ENCODE data around the gene CALN1.

The CALN1 gene

GRCh38 chr7:72281308-72281707 lies 130.8 kb downstream of the CALN1 start:
- TF ChIP-seq GATA3 (IDR thresholded peaks at IDR 0.05; ENCODE audit: low read depth, low read length), result no peak
- TF ChIP-seq GATA2 (IDR thresholded peaks at IDR 0.05; ENCODE audit: low read depth, low read length), result no peak

DNA sequence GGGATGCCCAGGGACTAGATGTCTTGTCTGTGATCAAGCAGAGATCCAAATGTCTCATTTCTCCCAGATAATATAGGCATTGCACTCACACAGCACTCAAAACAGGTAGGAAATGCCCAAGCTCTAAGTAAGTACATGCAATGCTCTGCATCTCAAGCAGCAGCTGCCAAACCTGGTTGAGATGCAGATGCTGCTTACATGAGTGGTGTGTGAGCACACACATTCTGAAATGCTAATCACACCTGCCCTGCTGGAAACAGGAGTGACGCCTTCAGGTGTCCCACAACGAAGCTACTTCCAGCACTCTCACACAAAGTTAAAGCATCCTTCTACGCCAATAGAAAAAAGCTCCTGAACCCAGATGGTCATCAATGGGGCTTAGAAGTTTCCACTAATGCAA lies 132.9 kb downstream of the CALN1 start:
- TF ChIP-seq GATA2 (IDR thresholded peaks at IDR 0.05; ENCODE audit: low read depth, low read length) (no peak), GATA3 (IDR thresholded peaks at IDR 0.05; ENCODE audit: low read depth, low read length) (no peak)

DNA sequence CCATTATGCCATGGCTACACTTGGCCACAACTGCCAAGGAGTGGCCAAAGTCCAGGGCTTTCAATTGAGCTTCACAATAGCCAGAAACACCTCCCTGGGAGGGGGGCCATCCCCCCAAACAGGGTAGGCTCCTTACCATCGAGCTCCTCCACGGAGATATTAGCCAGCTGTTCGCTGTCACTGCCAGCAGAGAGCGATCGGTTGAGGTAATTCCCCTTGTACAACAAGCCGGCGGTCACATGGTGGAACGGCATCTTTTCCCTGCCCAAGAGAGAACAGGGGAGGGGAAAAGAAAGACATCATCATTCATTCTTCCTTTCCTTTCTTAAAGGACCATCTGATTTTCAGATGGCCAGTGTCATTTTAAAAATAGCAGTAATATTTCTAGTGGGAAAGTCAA lies 133.6 kb downstream of the CALN1 start:
- TF ChIP-seq GATA2 (IDR thresholded peaks at IDR 0.05; ENCODE audit: low read depth, low read length) (no peak), GATA3 (IDR thresholded peaks at IDR 0.05; ENCODE audit: low read depth, low read length) (no peak)

GRCh38 chr7:72275382-72276070 lies 136.6 kb downstream of the CALN1 start:
- TF ChIP-seq GATA3 (IDR thresholded peaks at IDR 0.05; ENCODE audit: low read depth, low read length) (no peak), GATA2 (IDR thresholded peaks at IDR 0.05; ENCODE audit: low read depth, low read length) (no peak)

GRCh38 chr7:72272479-72272878 lies 139.7 kb downstream of the CALN1 start:
- TF ChIP-seq GATA3 (IDR thresholded peaks at IDR 0.05; ENCODE audit: low read depth, low read length) (no peak), GATA2 (IDR thresholded peaks at IDR 0.05; ENCODE audit: low read depth, low read length) (no peak)

- no peak for TF ChIP-seq GATA2 (IDR thresholded peaks at IDR 0.05; ENCODE audit: low read depth, low read length)
- TF ChIP-seq GATA3 (IDR thresholded peaks at IDR 0.05; ENCODE audit: low read depth, low read length), result no peak
These were observed 143.3 kb downstream of the CALN1 start for GRCh38 chr7:72268796-72269195.

- TF ChIP-seq GATA3 (IDR thresholded peaks at IDR 0.05; ENCODE audit: low read depth, low read length) (no peak), GATA2 (IDR thresholded peaks at IDR 0.05; ENCODE audit: low read depth, low read length) (no peak)
These were observed 144.0 kb downstream of the CALN1 start for GRCh38 chr7:72268090-72268489.

DNA sequence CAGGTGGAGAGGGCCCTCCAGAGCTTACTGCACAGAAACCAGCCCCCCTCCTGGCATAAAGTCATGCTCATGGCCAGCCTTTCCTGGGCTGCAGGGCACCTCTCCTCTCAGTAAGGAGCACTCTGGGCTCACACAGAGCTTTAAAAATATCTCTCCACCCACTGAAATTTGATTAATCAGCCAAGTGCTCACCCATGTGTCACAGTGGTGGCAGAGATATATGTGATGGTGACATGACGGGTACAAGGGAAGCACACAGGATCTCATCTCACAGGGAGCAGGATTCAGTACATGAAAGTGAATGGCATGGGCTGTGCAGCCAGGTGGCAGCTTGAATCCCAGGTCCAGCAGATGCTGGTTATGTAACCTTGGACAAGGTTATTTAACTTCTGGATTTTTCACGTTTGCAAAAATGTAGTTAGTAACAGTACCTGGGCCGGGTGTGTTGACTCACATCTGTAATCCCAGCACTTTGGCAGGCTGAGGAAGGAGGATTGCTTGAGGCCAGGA lies 144.8 kb downstream of the CALN1 start:
- TF ChIP-seq GATA3 (IDR thresholded peaks at IDR 0.05; ENCODE audit: low read depth, low read length) (no peak), GATA2 (IDR thresholded peaks at IDR 0.05; ENCODE audit: low read depth, low read length) (no peak)

DNA sequence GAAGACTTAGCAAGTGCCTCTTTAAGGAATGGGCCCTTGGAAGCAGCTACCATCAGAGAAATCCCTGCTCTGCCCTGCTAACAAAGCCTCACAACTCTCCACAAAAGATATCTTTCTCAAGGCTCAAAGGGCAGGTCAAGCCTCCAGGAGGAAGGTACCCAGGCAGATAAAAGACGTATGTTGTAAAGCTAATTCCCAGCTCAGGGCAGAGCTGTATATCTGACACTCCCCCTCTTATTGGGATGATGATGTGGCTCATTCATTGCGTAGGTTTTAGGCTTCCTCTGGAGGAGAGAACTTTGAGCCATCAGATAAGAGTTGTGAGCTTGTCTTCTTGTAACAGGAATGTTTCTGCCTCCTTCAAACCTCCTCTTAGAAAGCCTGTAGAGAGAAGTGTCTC lies 145.4 kb downstream of the CALN1 start:
- no peak for TF ChIP-seq GATA3 (IDR thresholded peaks at IDR 0.05; ENCODE audit: low read depth, low read length)
- TF ChIP-seq GATA2 (IDR thresholded peaks at IDR 0.05; ENCODE audit: low read depth, low read length), result no peak

DNA sequence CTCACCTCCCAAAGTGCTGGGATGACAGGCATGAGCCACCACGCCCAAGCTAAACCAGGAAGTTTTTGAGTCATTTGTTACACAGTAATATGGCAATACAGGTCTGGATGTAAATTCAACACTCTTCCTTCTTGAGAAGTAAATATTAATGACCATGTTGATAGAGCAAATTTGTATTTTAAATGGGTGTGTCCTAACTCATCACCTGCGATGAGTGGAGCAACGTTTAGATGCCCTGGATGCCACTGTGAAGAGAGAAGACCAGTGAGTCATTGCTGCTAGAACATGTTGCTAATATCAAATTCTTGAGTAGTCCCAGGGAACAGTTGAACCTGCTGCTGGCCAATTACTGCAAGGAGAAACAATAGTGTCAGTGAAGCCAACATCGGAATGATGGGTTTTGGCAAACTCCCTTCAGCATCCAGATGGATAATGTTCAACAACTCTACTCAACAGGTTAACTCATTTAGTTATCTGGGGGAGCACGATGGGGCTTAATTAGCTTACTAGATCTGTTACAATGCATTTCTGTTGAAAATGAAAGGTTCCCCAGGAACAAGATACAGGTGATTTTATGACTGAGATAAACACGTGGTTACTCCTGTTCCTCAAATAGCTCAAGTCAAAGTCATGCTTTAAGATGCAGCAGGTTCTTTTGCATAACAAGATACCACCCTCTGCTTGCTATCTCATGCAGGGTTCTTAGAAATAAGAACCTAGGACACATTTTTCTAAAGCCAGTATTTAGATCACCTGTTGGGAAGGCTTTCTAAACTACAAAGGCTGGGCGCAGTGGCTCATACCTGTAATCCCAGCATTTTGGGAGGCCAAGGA lies 146.8 kb downstream of the CALN1 start:
- TF ChIP-seq GATA3 (IDR thresholded peaks at IDR 0.05; ENCODE audit: low read depth, low read length) (no peak), GATA2 (IDR thresholded peaks at IDR 0.05; ENCODE audit: low read depth, low read length) (no peak)

GRCh38 chr7:72260406-72260805 lies 151.7 kb downstream of the CALN1 start:
- TF ChIP-seq GATA3 (IDR thresholded peaks at IDR 0.05; ENCODE audit: low read depth, low read length) (no peak), GATA2 (IDR thresholded peaks at IDR 0.05; ENCODE audit: low read depth, low read length) (no peak)

- no peak for TF ChIP-seq GATA2 (IDR thresholded peaks at IDR 0.05; ENCODE audit: low read depth, low read length)
- TF ChIP-seq GATA3 (IDR thresholded peaks at IDR 0.05; ENCODE audit: low read depth, low read length), result no peak
These were observed 154.1 kb downstream of the CALN1 start for GRCh38 chr7:72258074-72258473.

GRCh38 chr7:72254455-72254854 lies 157.7 kb downstream of the CALN1 start:
- TF ChIP-seq GATA2 (IDR thresholded peaks at IDR 0.05; ENCODE audit: low read depth, low read length) (no peak), GATA3 (IDR thresholded peaks at IDR 0.05; ENCODE audit: low read depth, low read length) (no peak)

DNA sequence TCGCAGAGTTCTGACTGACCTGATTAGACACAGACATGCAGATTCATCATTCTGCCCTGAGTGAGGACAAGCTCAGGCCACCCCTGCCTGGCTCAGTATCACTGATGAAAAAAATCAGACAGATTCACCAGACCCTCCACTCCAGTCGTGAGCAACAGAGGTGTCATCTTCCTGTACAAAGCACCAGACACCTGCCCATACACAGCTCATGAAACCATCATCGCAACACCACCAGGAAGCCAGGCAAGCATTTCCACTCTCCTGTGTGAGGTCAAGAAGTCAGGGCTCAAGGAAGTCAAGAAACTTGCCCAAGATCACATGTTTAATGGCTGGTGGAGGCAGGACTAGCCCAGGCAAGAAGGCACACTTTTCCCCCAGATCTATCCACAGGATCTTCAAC lies 163.0 kb downstream of the CALN1 start:
- no peak for TF ChIP-seq GATA2 (IDR thresholded peaks at IDR 0.05; ENCODE audit: low read depth, low read length)
- no peak for TF ChIP-seq GATA3 (IDR thresholded peaks at IDR 0.05; ENCODE audit: low read depth, low read length)

All from SH-SY5Y (cell line).